Chondrocyte (in vitro differentiated cells): ENCODE measurements around the gene FIBIN. TPM values are rescaled to one million over a fixed set of nuclear protein-coding genes. Genes with fewer than 3 reads are reported as not detected.
"Not testable (repeated sequence)": the region's sequence is repeated elsewhere in the genome, so short reads cannot be mapped to it uniquely, and the experiment has no call there.

Experiments used
- DNase-seq: peaks from one replicate; pipeline ENCODE4 v3.0.0; 2021; ENCODE audit warnings: mixed read lengths, low spot score
- H3K27ac Mint-ChIP-seq: one replicate; pipeline ENCODE4 v1.8.0; 2021; ENCODE audit warnings: mild to moderate bottlenecking, moderate library complexity, mixed read lengths; ENCODE audit not compliant: unreplicated experiment
- H3K27me3 Mint-ChIP-seq: 2 replicates; pipeline ENCODE4 v1.8.0; 2021; ENCODE audit warnings: low read depth, mixed read lengths
- H3K36me3 Mint-ChIP-seq: 2 replicates; pipeline ENCODE4 v1.8.0; 2021; ENCODE audit warnings: low read depth, mixed read lengths
- H3K4me1 Mint-ChIP-seq: 2 replicates; pipeline ENCODE4 v1.8.0; 2021; ENCODE audit warnings: low read depth, mild to moderate bottlenecking, mixed read lengths
- H3K4me3 Mint-ChIP-seq: one replicate; pipeline ENCODE4 v1.8.0; 2021; ENCODE audit warnings: mild to moderate bottlenecking, moderate library complexity, mixed read lengths; ENCODE audit not compliant: unreplicated experiment
- H3K9me3 Mint-ChIP-seq: 2 replicates; pipeline ENCODE4 v1.8.0; 2021; ENCODE audit warnings: low read depth, mixed read lengths
- total RNA-seq: library from RNA; stranded (reverse); gene quantifications from 3 replicates; pipeline ENCODE4 v1.2.1, GENCODE V29; 2021
- TF ChIP-seq, protein P1 (sequence below): fragments of 200-600 bp; sonication (generic); IDR thresholded peaks from 2 replicates; pipeline ENCODE4 v1.5.0; 2021; ENCODE audit warnings: antibody characterized with exemption, mild to moderate bottlenecking, moderate library complexity

The FIBIN gene
- total RNA-seq, 1 donor from 2014 or later: 98.5 TPM

DNA sequence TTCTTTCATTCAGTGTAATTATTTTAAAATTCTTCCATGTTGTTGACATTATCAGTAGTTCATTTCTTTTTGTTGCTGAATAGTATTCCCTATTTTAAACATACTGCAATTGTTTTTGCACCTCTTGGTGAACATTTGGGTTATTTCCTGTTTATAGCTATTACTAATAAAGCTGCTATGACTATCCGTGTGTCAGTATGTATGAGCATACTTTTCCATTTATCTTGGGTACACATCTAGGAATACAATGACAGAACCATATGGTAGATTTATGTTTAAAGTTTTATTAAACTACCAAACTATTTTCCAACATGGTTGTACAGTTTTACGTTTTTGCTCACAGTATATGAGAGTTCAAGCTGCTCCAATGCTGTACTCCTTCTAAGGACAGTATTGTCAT, 22.0 kb upstream of the FIBIN start:
- TF ChIP-seq, protein P1, sequence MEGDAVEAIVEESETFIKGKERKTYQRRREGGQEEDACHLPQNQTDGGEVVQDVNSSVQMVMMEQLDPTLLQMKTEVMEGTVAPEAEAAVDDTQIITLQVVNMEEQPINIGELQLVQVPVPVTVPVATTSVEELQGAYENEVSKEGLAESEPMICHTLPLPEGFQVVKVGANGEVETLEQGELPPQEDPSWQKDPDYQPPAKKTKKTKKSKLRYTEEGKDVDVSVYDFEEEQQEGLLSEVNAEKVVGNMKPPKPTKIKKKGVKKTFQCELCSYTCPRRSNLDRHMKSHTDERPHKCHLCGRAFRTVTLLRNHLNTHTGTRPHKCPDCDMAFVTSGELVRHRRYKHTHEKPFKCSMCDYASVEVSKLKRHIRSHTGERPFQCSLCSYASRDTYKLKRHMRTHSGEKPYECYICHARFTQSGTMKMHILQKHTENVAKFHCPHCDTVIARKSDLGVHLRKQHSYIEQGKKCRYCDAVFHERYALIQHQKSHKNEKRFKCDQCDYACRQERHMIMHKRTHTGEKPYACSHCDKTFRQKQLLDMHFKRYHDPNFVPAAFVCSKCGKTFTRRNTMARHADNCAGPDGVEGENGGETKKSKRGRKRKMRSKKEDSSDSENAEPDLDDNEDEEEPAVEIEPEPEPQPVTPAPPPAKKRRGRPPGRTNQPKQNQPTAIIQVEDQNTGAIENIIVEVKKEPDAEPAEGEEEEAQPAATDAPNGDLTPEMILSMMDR: no peak
- no peak overlapping the region for H3K4me3 Mint-ChIP-seq
- H3K4me1 Mint-ChIP-seq: peaks cover 37% of the 10 kb centered on the region
- no peak overlapping the region for H3K27ac Mint-ChIP-seq
- H3K36me3 Mint-ChIP-seq: no peaks in the 10 kb centered on the region
- no peaks in the 10 kb centered on the region for H3K9me3 Mint-ChIP-seq
- no peaks in the 10 kb centered on the region for H3K27me3 Mint-ChIP-seq
- DNase-seq: no peak

DNA sequence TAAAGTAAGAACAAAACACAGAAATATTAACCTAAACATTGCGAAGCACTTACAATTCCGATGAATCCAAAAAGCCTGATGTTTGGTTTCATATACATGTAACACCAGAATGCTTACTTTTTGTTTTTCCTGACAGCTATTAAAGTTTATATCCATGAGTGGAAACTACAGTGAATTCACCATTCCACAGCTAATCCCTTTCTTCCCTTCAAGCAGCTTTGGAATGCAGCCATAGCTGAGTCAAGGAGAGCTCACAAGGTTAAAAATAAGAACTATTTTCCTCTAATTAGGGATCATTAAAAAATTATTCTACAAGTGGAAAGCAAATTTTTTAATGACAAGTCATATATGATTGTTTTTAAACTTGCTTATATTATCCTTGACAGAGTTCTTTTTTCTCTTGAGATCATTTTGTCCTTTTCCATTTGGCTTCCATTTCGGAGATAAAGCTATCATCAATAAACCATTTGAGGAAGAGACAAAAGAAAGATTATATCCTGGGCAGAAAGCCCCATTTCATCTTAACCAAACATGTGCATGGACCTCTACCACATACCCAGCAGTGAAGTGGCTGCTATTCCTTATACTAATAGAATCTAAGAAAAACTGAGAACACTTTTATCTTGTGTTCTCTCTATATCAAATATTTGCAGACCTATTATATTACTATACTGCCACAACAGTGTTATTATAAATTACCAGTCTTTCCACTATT, 19.7 kb upstream of the FIBIN start:
- Mint-ChIP-seq H3K9me3 (peaks cover 4% of the 10 kb centered on the region), H3K4me1 (peaks cover 37% of the 10 kb centered on the region), H3K4me3 (no peak overlapping the region), H3K27ac (peak overlapping the region; percentile 32), H3K36me3 (no peaks in the 10 kb centered on the region), H3K27me3 (no peaks in the 10 kb centered on the region)
- DNase-seq: no peak
- TF ChIP-seq, protein P1: no peak

DNA sequence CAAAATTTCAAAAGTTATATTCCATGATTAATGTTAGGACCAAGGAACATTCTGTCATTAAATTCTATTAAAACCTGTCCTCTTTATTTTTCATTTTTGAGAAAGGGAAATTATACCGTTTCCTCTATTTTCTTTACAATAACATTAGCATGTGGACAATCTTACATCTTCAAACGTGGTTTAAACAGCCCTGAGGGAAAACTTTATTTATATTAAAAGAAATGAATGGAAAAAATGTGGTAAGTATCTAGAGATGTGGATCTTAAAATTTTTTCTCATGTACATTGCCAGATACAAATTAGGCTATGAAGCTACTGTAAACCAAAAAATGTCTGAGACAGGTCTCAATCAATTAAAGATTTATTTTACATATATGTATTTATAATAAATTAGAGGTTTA, 18.9 kb upstream of the FIBIN start:
- Mint-ChIP-seq H3K9me3 (peaks cover 11% of the 10 kb centered on the region), H3K27ac (peak overlapping the region; percentile 28), H3K27me3 (no peaks in the 10 kb centered on the region), H3K4me3 (no peak overlapping the region), H3K4me1 (peaks cover 37% of the 10 kb centered on the region), H3K36me3 (peaks cover 6% of the 10 kb centered on the region)
- TF ChIP-seq, protein P1: no peak
- DNase-seq: no peak

DNA sequence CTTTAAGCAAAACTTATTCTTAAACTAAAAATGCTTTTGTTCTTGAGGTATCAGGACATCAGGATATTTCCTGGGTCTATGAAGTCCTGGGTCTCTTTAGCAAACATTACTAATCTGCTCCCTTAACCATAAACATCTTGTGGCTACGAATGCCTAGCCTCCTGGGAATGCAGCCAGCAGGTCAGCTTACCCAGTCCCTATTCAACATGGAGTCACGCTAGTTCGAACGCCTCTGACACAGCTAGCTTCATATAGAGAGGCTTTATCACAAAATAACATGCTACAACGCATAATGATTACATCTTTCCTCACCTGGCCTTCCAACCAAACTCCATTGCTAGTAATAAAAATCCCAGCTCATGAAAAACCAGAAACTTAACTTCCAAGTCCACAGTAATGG, 17.5 kb upstream of the FIBIN start:
- TF ChIP-seq, protein P1: no peak
- H3K27me3 Mint-ChIP-seq: no peaks in the 10 kb centered on the region
- H3K9me3 Mint-ChIP-seq: peaks cover 17% of the 10 kb centered on the region
- H3K36me3 Mint-ChIP-seq: peaks cover 9% of the 10 kb centered on the region
- H3K27ac Mint-ChIP-seq: peak overlapping the region; percentile 34
- H3K4me3 Mint-ChIP-seq: no peak overlapping the region
- peaks cover 37% of the 10 kb centered on the region for H3K4me1 Mint-ChIP-seq
- no peak for DNase-seq

DNA sequence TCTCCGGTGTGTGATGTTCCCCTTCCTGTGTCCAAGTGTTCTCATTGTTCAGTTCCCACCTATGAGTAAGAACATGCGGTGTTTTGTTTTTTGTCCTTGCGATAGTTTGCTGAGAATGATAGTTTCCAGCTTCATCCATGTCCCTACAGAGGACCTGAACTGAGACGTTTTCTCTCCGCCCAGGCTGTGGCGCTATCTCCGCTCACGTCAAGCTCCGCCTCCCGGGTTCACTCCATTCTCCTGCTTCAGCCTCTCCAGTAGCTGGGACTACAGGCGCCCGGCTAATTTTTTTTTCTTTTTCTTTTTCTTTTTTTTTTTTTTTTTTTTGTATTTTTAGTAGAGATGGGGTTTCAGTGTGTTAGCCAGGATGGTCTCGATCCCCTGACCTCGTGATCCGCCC, 16.7 kb upstream of the FIBIN start:
- Mint-ChIP-seq H3K4me1 (peaks cover 37% of the 10 kb centered on the region), H3K9me3 (peaks cover 23% of the 10 kb centered on the region), H3K36me3 (peaks cover 15% of the 10 kb centered on the region)
- DNase-seq, H3K27ac Mint-ChIP-seq, H3K4me3 Mint-ChIP-seq, H3K27me3 Mint-ChIP-seq: not testable (repeated sequence)

DNA sequence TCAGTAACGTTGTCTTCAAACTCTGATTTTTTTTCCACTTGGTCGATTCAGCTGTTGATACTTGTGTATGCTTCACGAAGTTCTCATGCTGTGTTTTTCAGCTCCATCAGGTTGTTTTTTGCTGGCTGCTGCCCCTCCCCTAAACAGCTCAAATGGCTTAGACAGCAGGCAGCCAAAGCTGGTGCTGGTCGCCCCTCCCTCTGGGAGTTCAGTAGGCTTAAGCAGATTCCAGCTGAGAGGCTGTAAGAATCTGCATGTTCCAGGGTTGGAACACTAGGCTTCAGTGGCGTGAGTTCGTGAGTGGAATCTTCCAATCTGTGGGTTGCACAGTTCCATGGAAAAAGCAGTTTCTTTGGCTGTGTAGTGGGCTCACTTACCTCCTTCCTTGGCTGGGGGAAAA, 10.3 kb upstream of the FIBIN start:
- Mint-ChIP-seq H3K36me3 (peaks cover 25% of the 10 kb centered on the region), H3K27me3 (no peaks in the 10 kb centered on the region), H3K4me3 (no peak overlapping the region), H3K4me1 (peaks cover 21% of the 10 kb centered on the region), H3K27ac (no peak overlapping the region), H3K9me3 (peaks cover 47% of the 10 kb centered on the region)
- no peak for DNase-seq
- TF ChIP-seq, protein P1: no peak
